GM18502 (cell line): Measurements from ENCODE around the gene JOSD2.

ENCODE experiments used
- ATAC-seq: cut with Tn5 transposase; IDR thresholded peaks from one replicate; pipeline ENCODE4 v1.9.1; 2021; ENCODE audit warnings: mild to moderate bottlenecking; ENCODE audit not compliant: unreplicated experiment, poor library complexity

The JOSD2 gene

DNA sequence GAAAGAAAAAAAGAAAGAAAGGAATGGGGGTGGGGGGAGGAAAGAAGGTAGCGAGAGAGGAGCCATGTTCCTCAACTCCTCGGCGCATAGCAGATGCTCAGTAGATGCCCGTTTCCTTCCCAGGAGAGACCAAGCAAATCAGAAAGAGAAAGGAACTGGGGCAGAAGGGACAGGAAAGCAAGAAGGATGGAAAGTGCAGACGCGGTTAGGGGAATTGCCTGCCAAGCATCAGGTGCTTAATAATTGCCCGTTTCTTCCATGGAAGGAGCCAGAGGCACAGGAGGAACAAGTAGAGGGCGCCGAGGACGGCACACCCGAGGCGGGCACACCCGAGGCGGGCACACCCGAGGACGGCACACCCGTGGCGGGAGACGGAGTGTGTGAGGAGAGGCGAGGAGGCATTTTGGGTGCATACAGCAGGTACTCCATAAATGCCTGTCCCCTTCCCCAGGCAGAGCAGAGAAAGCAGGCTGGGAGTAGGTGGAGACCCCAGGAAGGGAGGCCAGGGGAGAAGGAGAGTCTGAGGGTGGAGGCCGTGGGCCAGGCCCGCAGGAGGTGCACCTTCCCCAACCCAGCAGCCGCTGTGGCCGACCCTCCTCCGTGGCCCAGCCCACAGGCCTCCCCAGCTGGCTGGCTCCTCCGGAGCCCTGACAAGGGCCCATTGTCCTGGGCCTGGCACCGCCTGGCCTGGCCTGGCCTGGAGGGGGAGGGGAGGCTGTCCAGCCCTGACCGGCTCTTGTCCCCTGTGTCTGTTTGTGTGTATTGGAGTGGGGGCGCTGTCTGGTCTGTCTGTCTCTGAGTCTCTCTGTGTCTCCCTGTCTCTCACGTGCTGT is 14.6 kb downstream of the JOSD2 start:
- ATAC-seq, result no peak

DNA sequence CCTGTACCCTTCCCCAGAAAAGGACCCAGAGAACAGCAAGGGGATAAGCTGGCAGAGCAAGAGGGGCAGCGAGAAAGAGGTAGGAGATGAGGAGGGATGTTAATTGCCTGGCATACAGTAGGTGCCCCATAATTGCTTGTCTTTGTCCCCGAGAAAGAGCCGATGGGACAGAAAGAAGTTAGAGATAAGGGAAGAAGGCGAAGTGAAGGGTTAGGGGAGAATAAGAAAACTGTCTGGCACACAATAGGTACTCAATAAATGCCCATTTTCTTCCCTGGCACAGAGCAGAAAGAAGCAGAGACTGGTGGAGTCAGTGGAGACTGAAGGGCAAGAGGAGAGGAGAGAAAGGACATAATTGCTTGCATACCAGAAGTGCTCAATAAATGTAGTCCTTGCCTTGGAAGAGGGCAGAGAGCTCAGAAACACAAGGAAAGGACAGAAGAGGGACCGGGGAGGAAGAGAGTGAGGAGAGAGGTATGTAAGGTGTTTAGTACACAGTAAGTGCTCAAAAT is 15.9 kb downstream of the JOSD2 start:
- ATAC-seq, result no peak

- no peak for ATAC-seq
These were observed 16.6 kb downstream of the JOSD2 start for GRCh38 chr19:50494186-50495019.

GRCh38 chr19:50493171-50493570 is 17.8 kb downstream of the JOSD2 start:
- no peak for ATAC-seq

- no peak for ATAC-seq
These were observed 18.5 kb downstream of the JOSD2 start for GRCh38 chr19:50492303-50493052.

GRCh38 chr19:50490991-50491472 is 20.0 kb downstream of the JOSD2 start:
- no peak for ATAC-seq

DNA sequence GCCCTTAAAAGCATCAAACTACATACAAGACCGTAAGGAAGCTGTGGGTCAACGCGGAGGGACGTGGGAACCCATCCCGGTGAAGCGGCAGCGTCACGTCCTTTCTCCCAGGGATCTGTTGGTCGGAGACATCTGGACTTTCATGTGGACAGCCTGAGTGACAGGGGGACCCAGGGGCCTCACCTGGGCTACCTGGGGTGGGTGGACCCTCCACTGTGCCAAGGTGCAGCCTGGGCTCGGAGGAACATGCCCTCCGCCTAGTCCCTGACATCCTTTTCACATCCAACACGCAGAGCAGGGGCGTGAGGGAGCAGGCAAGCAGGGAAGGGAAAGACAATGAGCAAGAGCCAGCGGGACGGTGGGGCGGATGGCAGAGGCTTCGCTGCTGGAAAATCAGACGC is 20.6 kb downstream of the JOSD2 start:
- no peak for ATAC-seq

DNA sequence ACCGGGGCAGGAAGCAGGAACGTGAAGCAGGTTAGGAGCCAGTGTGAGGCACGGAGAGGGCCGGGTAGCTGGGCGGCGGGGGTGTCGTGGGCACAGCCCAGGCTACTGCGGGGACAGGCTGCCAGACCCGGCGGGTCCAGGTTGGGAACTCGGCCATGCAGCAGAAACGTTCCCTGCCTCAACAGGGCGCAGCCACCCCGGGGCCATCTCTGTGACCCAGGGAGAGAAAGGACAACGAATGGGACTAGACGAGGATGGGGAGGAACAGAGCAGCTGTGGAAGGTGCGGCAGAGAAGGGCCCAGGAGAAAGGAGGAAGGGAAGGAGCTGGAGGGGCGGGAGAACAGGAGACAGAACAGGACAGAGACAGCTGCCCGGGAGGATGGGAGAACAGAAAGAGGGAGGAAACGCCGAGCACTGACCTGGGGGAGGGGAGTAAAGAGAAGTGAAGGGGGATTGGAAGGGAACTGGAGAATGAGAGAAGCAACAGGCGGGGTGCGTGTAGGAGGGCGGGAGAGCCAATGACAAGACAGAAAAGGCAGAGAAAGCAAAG is 21.5 kb downstream of the JOSD2 start:
- ATAC-seq, result no peak

GRCh38 chr19:50488389-50489194 is 22.4 kb downstream of the JOSD2 start:
- ATAC-seq, result no peak

GRCh38 chr19:50486823-50487515 is 24.0 kb downstream of the JOSD2 start:
- ATAC-seq, result no peak

GRCh38 chr19:50485284-50485955 is 25.6 kb downstream of the JOSD2 start:
- no peak for ATAC-seq

DNA sequence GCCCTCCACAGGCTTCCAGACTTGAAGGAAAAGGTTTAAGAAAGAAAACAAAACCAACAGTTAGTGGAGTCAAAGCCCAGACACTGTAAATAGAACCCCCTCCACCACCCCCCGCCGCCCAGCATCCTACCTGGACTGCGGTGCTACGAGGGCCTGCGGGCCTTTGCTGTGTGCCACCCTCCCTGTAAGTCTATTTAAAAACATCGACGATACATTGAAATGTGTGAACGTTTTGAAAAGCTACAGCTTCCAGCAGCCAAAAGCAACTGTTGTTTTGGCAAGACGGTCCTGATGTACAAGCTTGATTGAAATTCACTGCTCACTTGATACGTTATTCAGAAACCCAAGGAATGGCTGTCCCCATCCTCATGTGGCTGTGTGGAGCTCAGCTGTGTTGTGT is 28.1 kb downstream of the JOSD2 start:
- ATAC-seq, result no peak

GRCh38 chr19:50482271-50482855 is 28.6 kb downstream of the JOSD2 start:
- ATAC-seq, result no peak

GRCh38 chr19:50481351-50482149 is 29.4 kb downstream of the JOSD2 start:
- ATAC-seq, result no peak

DNA sequence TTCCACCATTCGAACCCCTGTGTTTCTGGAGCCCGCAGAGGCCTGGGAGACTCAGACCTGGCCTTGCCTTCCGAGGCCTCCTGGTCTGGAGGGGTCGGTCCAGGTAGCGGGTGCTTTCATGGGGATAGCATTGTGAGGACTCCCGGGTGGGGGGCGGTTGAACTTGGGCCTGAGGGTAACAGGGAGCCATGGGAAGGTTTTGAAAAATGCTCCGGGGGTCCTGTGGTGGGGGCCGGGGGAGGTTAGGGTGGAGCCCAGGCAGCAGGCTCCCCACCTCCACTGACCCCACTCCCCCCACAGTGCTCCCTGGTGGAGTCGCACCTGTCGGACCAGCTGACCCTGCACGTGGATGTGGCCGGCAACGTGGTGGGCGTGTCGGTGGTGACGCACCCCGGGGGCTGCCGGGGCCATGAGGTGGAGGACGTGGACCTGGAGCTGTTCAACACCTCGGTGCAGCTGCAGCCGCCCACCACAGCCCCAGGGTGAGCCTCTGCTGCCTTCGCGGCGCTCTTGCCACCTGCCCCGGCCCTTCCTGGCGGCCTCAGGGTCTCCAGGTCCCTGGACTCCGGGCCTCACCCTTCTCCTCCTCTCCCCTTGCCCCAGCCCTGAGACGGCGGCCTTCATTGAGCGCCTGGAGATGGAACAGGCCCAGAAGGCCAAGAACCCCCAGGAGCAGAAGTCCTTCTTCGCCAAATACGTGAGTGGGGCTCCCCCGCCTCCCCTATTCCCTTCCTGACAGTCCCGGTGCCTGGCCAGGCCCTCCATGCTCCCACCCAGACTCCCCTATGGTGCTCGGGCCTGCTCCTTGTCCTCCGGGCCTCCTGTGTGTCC is 30.5 kb downstream of the JOSD2 start:
- ATAC-seq, result no peak

- ATAC-seq, result no peak
These were observed 31.2 kb downstream of the JOSD2 start for GRCh38 chr19:50479761-50480251.
